PC-3 (cell line): ENCODE measurements around the gene NINL. TPM values are rescaled to one million over a fixed set of nuclear protein-coding genes. Genes with fewer than 3 reads are reported as not detected.
"Not testable (repeated sequence)": the region's sequence is repeated elsewhere in the genome, so short reads cannot be mapped to it uniquely, and the experiment has no call there.

ENCODE experiments used
- ATAC-seq: fragments of 200-7000 bp; cut with Tn5 transposase; 2 replicates; pipeline ENCODE4 v1.9.1; 2020; ENCODE audit warnings: mild to moderate bottlenecking, moderate library complexity
- BruUV-seq: library from RNA; stranded (reverse); fragments of 400-500 nt; replicated peaks from 2 replicates; lab custom pipeline; 2021; lab: Mats Ljungman, UMichigan
- CTCF ChIA-PET: fragments of 300-600 bp; sonication (Branson Sonifier 250); formaldehyde crosslinking; loops from one replicate; lab custom pipeline; 2022; ENCODE audit warnings: antibody characterized with exemption; lab: Charles Lee
- POLR2A ChIA-PET: fragments of 300-600 bp; sonication (Branson Sonifier 250); formaldehyde crosslinking; loops from one replicate; lab custom pipeline; 2022; ENCODE audit warnings: antibody characterized with exemption; ENCODE audit not compliant: unreplicated experiment; lab: Charles Lee
- DNase-seq: peaks from one replicate; pipeline ENCODE4 v3.0.0-alpha.2; 2015
- H2AFZ ChIP-seq: fragments of 300-600 bp; sonication (generic); 2 replicates; pipeline ENCODE4 v1.6.0; 2016; ENCODE audit warnings: antibody characterized with exemption, low read length
- H3F3A ChIP-seq: fragments of 300-600 bp; sonication (generic); one replicate; pipeline ENCODE4 v1.6.0; 2017; ENCODE audit warnings: antibody characterized with exemption, low read length, control low read depth, mild to moderate bottlenecking; ENCODE audit not compliant: unreplicated experiment
- H3K27ac ChIP-seq: fragments of 300-600 bp; sonication (generic); 2 replicates; pipeline ENCODE4 v1.5.1; 2016; ENCODE audit warnings: mild to moderate bottlenecking, low read length
- H3K27me3 ChIP-seq: fragments of 300-600 bp; sonication (generic); 2 replicates; pipeline ENCODE4 v1.6.1; 2016; ENCODE audit warnings: low read length, mixed read lengths
- H3K36me3 ChIP-seq: fragments of 300-600 bp; sonication (generic); 2 replicates; pipeline ENCODE4 v1.6.1; 2016; ENCODE audit warnings: low read depth, mixed run types, low read length, mixed read lengths
- H3K4me1 ChIP-seq: fragments of 300-600 bp; sonication (generic); 2 replicates; pipeline ENCODE4 v1.5.1; 2016; ENCODE audit warnings: low read length; ENCODE audit not compliant: insufficient read depth
- H3K4me2 ChIP-seq: fragments of 300-600 bp; sonication (generic); 2 replicates; pipeline ENCODE4 v1.6.0; 2016; ENCODE audit warnings: low read length
- H3K4me3 ChIP-seq: fragments of 300-600 bp; sonication (generic); 2 replicates; pipeline ENCODE4 v1.5.1; 2016; ENCODE audit warnings: mild to moderate bottlenecking, low read length, mixed read lengths
- H3K79me2 ChIP-seq: fragments of 300-600 bp; sonication (generic); 2 replicates; pipeline ENCODE4 v1.6.1; 2017; ENCODE audit warnings: low read length, mixed read lengths
- H3K9ac ChIP-seq: fragments of 300-600 bp; sonication (generic); 2 replicates; pipeline ENCODE4 v1.6.0; 2016; ENCODE audit warnings: mild to moderate bottlenecking, low read length
- H3K9me2 ChIP-seq: fragments of 300-600 bp; sonication (generic); replicated peaks from 2 replicates; pipeline ENCODE4 v1.6.1; 2016; ENCODE audit warnings: mixed run types, low read length, mixed read lengths
- H3K9me3 ChIP-seq: fragments of 300-600 bp; sonication (generic); 2 replicates; pipeline ENCODE4 v1.6.1; 2016; ENCODE audit warnings: low read length, mixed read lengths
- H4K20me1 ChIP-seq: fragments of 300-600 bp; sonication (generic); 2 replicates; pipeline ENCODE4 v1.6.1; 2016; ENCODE audit warnings: low read length, mixed read lengths
- EZH2 ChIP-seq: fragments of 300-600 bp; sonication (generic); IDR thresholded peaks from one replicate; pipeline ENCODE4 v1.6.1; 2017; ENCODE audit warnings: antibody characterized with exemption, mild to moderate bottlenecking, low read length; ENCODE audit not compliant: unreplicated experiment
- EZH2phosphoT487 ChIP-seq: fragments of 300-600 bp; sonication (generic); IDR thresholded peaks from 2 replicates; pipeline ENCODE4 v1.6.1; 2018; ENCODE audit warnings: mild to moderate bottlenecking, antibody characterized with exemption, low read length, borderline replicate concordance
- intact Hi-C: fragments of 100-400 bp; cut with micrococcal nuclease; formaldehyde crosslinking; loops from 2 replicates; pipeline ENCODE4 v1.9.0; 2023
- total RNA-seq: library from RNA; depleted of rRNA; stranded (reverse); fragments of >200 nt; gene quantifications from 2 replicates; pipeline ENCODE4 v1.2.3, GENCODE V29; 2014
- TF ChIP-seq, protein P1 (sequence below): fragments of 300-600 bp; sonication (generic); conservative IDR thresholded peaks from 2 replicates; pipeline ENCODE4 v1.5.1; 2017; ENCODE audit warnings: antibody characterized with exemption, low read depth, mild to moderate bottlenecking, low read length

The NINL gene
- total RNA-seq, 1 experiment from 2014 or later, result 6.5 TPM

DNA sequence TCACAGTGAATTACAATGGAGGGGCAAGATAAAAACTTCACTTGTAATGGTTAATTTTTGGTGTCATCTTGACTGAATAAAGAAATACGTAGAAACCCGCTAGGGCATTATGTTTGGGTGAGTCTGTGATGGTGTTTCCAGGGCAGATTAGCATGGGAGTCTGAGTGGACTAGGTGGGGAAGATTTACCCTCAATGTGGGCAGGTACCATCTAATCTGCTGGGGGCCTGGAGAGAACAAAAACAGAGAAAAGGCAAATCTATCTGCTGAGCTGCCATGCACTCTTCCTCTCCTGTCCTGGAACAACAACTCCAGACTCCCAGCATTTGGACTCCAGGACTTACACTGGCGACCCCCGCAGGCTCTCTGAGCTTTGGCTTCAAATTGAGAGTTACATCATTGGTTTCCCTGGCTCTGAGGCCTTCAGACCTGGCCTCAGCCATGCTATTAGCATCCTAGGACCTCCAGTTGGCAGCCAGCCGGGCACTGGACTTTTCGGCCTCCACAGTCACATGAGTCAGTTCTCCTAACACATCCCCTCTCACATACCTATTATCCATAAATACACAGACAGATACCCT lies 19.7 kb downstream of the NINL start:
- no peak overlapping the region for H3K4me2 ChIP-seq
- TF ChIP-seq, protein P1, sequence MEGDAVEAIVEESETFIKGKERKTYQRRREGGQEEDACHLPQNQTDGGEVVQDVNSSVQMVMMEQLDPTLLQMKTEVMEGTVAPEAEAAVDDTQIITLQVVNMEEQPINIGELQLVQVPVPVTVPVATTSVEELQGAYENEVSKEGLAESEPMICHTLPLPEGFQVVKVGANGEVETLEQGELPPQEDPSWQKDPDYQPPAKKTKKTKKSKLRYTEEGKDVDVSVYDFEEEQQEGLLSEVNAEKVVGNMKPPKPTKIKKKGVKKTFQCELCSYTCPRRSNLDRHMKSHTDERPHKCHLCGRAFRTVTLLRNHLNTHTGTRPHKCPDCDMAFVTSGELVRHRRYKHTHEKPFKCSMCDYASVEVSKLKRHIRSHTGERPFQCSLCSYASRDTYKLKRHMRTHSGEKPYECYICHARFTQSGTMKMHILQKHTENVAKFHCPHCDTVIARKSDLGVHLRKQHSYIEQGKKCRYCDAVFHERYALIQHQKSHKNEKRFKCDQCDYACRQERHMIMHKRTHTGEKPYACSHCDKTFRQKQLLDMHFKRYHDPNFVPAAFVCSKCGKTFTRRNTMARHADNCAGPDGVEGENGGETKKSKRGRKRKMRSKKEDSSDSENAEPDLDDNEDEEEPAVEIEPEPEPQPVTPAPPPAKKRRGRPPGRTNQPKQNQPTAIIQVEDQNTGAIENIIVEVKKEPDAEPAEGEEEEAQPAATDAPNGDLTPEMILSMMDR, result no peak
- no peak for TF ChIP-seq EZH2
- TF ChIP-seq EZH2phosphoT487, result no peak
- no peak overlapping the region for H3K27ac ChIP-seq
- H3K4me1 ChIP-seq, result no peaks in the 10 kb centered on the region
- H3K9me3 ChIP-seq, result no peaks in the 10 kb centered on the region
- no TSS peak for BruUV-seq
- intact Hi-C loops, result no loop called here
- no peak overlapping the region for H3K9ac ChIP-seq
- no peaks in the 10 kb centered on the region for H3K79me2 ChIP-seq
- no peaks in the 10 kb centered on the region for H3K36me3 ChIP-seq
- H3F3A ChIP-seq, result no peaks in the 10 kb centered on the region
- no peaks in the 10 kb centered on the region for H3K9me2 ChIP-seq
- no peak overlapping the region for H2AFZ ChIP-seq
- H3K27me3 ChIP-seq, result no peaks in the 10 kb centered on the region
- DNase-seq, result no peak
- ATAC-seq, result no peak
- no peak overlapping the region for H3K4me3 ChIP-seq
- no peaks in the 10 kb centered on the region for H4K20me1 ChIP-seq
- POLR2A ChIA-PET, result no interaction called here
- CTCF ChIA-PET, result no interaction called here

- Histone ChIP-seq H3K4me3 (no peak overlapping the region), H3F3A (no peaks in the 10 kb centered on the region), H4K20me1 (no peaks in the 10 kb centered on the region), H3K27ac (no peak overlapping the region), H3K36me3 (no peaks in the 10 kb centered on the region), H3K79me2 (no peaks in the 10 kb centered on the region), H3K9ac (no peak overlapping the region), H2AFZ (no peak overlapping the region), H3K4me1 (no peaks in the 10 kb centered on the region), H3K9me3 (no peaks in the 10 kb centered on the region), H3K4me2 (no peak overlapping the region), H3K9me2 (no peaks in the 10 kb centered on the region), H3K27me3 (no peaks in the 10 kb centered on the region)
- ChIA-PET POLR2A (interaction anchor here (0.8 kb wide), 1 partner anchor 249 kb away, joined by 4 read pairs; no protein-coding TSS in a partner anchor), CTCF (no interaction called here)
- ATAC-seq, result no peak
- TF ChIP-seq EZH2phosphoT487 (no peak), EZH2 (no peak)
- TF ChIP-seq, protein P1, result no peak
- no peak for DNase-seq
- BruUV-seq, result no TSS peak
- intact Hi-C loops, result no loop called here
Measured at GRCh38 chr20:25563876-25564275, 21.5 kb downstream of the NINL start.

DNA sequence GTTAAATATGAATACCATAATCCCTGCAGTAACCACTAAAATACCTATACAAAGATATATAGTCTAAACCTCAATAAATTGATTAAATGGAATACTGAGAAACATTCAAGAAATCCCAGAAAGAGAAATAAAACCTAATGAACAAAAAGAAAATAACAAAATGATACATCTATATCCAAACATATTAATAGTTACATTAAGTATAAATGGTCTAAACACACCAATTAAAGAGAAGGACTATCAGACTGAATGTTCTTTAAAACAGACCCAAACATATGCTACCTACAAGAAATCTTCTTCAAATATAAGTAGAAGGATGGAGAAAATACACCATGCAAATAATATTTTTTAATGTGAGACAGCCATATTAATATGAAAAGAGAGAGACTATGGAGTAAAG lies 22.0 kb downstream of the NINL start:
- H3K27me3 ChIP-seq, result no peaks in the 10 kb centered on the region
- H3K4me2 ChIP-seq, result no peak overlapping the region
- DNase-seq (no peak), ATAC-seq (no peak)
- H2AFZ ChIP-seq, result no peak overlapping the region
- POLR2A ChIA-PET, result interaction anchor here (0.8 kb wide), 1 partner anchor 248 kb away, joined by 4 read pairs; no protein-coding TSS in a partner anchor
- no peaks in the 10 kb centered on the region for H3K36me3 ChIP-seq
- H3F3A ChIP-seq, result no peaks in the 10 kb centered on the region
- no peak overlapping the region for H3K9ac ChIP-seq
- H3K27ac ChIP-seq, result no peak overlapping the region
- H3K9me2 ChIP-seq, result no peaks in the 10 kb centered on the region
- no TSS peak for BruUV-seq
- CTCF ChIA-PET, result no interaction called here
- intact Hi-C loops, result no loop called here
- no peaks in the 10 kb centered on the region for H3K4me1 ChIP-seq
- H3K79me2 ChIP-seq, result no peaks in the 10 kb centered on the region
- H3K9me3 ChIP-seq, result no peaks in the 10 kb centered on the region
- TF ChIP-seq EZH2phosphoT487 (no peak), EZH2 (no peak)
- TF ChIP-seq, protein P1, result no peak
- no peaks in the 10 kb centered on the region for H4K20me1 ChIP-seq
- no peak overlapping the region for H3K4me3 ChIP-seq

GRCh38 chr20:25561771-25562170 lies 23.6 kb downstream of the NINL start:
- H3K79me2 ChIP-seq, H3F3A ChIP-seq, H2AFZ ChIP-seq, H3K9ac ChIP-seq, intact Hi-C loops, CTCF ChIA-PET, POLR2A ChIA-PET, H3K27ac ChIP-seq, BruUV-seq, H3K4me3 ChIP-seq, H3K9me3 ChIP-seq, H3K36me3 ChIP-seq, H3K9me2 ChIP-seq, ATAC-seq, H3K4me1 ChIP-seq, H3K27me3 ChIP-seq, H4K20me1 ChIP-seq, H3K4me2 ChIP-seq, DNase-seq: not testable (repeated sequence)
